GM12875 (cell line): ENCODE results near the gene MCTP2.

ENCODE experiments used
- H3K4me3 ChIP-seq: one replicate; pipeline ENCODE4 v1.5.1; 2011; ENCODE audit warnings: low read depth, low read length, control low read depth
- CTCF ChIP-seq: IDR thresholded peaks from 2 replicates; pipeline ENCODE4 v1.5.1; 2011; ENCODE audit warnings: low read depth, mild to moderate bottlenecking, control low read depth, inconsistent platforms, low read length, moderate library complexity, borderline replicate concordance; ENCODE audit not compliant: insufficient read depth

The MCTP2 gene

DNA sequence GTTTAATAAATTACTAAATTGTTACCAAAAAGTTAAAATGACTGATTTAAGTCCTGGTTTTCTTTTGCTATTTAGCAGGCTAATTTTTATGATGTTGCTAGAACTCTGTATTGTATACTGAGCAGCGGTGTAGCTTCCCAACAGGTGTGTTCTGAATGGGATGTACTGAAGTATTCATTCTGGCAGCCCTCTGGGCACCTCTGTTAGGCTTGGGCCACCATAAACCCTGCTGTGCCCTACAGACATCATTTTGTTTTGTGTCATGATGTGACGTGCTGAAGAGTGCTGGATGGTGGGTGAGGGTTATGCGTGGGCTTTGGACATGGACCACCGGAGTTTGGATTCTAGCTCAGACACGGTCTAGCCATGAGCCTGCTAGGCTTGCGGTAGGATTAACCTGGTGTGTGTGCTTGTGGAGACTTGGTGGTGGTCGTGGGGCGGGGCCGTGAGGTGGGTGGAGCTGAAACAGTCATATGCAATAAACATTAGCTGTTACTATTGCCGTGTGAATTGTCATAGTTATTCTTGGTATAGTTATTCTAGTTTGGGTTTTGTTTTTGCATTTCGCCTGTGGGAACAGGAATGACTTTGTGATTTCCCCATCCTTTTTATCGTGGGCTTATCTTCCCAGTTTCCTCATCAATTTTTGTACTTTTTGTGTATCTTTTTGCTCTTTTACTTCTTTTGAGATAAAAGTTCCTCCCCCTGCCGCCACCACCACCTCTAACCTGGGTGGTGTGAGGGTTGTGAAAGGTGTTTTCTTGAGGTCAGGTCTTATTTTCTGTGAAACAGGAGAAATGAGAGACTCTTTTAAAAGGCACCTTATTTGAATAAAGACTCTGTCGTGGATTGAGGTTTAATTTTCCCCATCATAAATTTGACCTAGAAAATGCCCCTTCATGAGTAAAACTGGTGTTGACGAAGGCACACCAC lies 93.7 kb downstream of the MCTP2 start:
- no peak for TF ChIP-seq CTCF
- H3K4me3 ChIP-seq: no peak overlapping the region

DNA sequence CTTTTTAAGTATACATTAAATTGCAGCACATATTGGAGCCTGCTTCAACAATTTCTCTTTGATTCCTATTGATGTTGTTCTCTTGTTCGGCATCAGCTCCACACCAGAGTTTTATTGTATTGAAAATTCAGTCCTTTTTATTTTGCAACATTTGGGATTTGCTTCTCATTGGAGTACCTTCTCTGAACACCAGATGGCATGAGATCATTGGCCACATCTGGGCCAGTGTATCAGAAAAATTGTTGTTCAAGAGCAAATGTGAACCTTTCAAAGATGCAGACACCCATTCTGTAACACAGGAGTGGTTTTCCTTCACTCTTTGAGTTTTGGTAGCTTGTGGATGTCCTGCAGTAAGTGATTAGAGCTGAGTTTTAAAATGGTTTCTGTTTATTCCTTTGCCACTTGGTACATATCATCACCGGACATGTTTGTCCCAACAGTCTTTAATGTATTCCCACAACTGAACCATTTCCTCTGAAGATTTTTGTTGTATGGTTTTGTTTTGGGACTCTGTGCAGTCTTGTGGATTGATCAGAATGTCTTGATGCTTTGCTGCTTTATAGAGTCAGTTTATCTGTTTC lies 96.1 kb downstream of the MCTP2 start:
- TF ChIP-seq CTCF: peak; percentile 53; the same call in 1 of the 2 replicates
- no peak overlapping the region for H3K4me3 ChIP-seq

DNA sequence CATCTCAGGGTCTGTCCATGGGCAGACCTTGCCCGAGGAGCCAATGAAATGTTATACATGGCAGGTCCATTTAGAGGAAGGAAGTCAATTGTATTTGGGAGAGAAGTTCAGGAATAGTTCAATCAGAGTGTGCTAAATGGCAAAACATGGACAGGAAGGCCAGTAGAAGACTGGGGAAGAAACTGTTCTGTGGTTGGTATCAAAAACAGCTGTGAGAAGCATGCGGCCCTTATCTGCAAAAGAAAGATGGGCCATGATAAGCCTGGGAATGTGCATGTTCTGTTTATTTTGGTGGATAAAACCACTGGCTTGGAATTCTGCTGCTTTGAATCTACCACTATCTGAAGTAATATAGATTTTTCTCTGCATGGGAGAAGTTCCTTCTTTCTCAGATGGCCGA lies 100.4 kb downstream of the MCTP2 start:
- TF ChIP-seq CTCF: no peak

DNA sequence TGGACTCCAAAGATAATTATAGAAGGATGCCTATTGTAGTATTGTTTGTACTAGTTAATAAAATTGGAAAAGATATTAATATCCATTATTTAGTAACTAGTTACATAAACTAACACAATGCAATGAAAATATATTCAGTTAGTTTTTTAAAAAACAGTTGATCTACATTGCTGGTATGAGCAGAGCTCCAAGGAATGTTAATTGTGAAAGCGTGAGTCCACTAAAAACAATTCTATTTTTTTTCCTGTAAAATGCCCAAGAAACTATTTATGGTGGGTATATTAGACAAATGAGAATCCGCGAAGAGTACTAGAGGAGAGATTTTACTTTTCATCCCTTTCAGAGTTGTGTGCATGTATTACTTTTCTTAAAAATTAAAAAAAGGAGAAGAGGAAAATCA lies 104.3 kb downstream of the MCTP2 start:
- H3K4me3 ChIP-seq: no peak overlapping the region
- TF ChIP-seq CTCF: no peak

More for the DNA sequence above, 100.4 kb downstream of the MCTP2 start:
- H3K4me3 ChIP-seq: no peak overlapping the region

DNA sequence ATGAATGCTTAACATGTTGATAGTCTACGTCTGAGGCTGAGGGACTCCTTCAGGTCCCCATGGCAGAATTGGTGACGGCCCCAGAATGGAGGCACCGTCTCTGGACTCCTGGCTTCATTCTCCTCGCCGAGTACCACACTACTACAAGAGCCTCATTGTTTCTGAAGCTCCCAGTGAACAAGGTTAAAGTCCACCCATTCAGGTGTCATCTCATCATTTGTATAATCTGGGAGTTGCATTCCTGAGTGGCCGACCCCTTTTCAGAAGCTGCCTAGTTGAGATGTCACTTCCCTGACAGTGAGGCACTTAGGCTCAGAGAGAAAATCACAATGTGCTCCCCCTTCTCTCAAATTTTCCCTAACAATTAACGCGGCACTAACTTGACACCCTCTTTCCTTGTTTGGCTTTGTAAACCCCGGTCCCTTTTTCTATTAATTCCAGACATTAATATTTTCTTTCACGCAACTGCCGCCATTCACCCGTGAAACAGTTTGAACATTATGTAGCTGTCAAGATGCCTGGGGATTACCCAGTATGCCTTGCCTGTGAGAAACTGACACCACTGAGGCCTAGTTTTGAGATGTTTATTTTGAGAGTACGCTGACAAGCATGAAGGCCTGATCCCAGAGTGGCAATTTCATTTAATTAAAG lies 105.6 kb downstream of the MCTP2 start:
- no peak overlapping the region for H3K4me3 ChIP-seq
- no peak for TF ChIP-seq CTCF

GRCh38 chr15:94338243-94338846 lies 107.0 kb downstream of the MCTP2 start:
- no peak overlapping the region for H3K4me3 ChIP-seq
- TF ChIP-seq CTCF: no peak
